Activated CD4-positive, alpha-beta T cell treated with anti-CD3 and anti-CD28 coated beads, Interleukin-2, Interleukin-4, amounts not matched to agents 100 ng/mL and 50 ng/mL, durations not matched to agents 16 hours and 8 hours (primary cell): Measurements from ENCODE around the gene RSPRY1.

ENCODE experiments used
- DNase-seq: peaks from one replicate; pipeline ENCODE4 v3.0.0-alpha.2; 2020; ENCODE audit warnings: low spot score

The RSPRY1 gene

GRCh38 chr16:57224651-57225335 lies 38.7 kb downstream of the RSPRY1 start:
- no peak for DNase-seq

GRCh38 chr16:57225978-57226377 lies 39.8 kb downstream of the RSPRY1 start:
- no peak for DNase-seq

- no peak for DNase-seq
These were observed 40.8 kb downstream of the RSPRY1 start for GRCh38 chr16:57226701-57227621.

GRCh38 chr16:57229079-57229478 lies 43.0 kb downstream of the RSPRY1 start:
- DNase-seq: no peak

GRCh38 chr16:57231821-57232350 lies 45.8 kb downstream of the RSPRY1 start:
- no peak for DNase-seq

GRCh38 chr16:57233944-57234706 lies 48.0 kb downstream of the RSPRY1 start:
- no peak for DNase-seq

GRCh38 chr16:57234707-57235092 lies 48.6 kb downstream of the RSPRY1 start:
- no peak for DNase-seq

GRCh38 chr16:57235128-57236021 lies 49.2 kb downstream of the RSPRY1 start:
- DNase-seq: peak; percentile 64

GRCh38 chr16:57236022-57236350 lies 49.9 kb downstream of the RSPRY1 start:
- no peak for DNase-seq

- no peak for DNase-seq
These were observed 52.6 kb downstream of the RSPRY1 start for GRCh38 chr16:57238682-57239081.

GRCh38 chr16:57239107-57239506 lies 53.0 kb downstream of the RSPRY1 start:
- peak; percentile 22 for DNase-seq

- no peak for DNase-seq
These were observed 54.7 kb downstream of the RSPRY1 start for GRCh38 chr16:57240851-57241250.

GRCh38 chr16:57242650-57243049 lies 56.5 kb downstream of the RSPRY1 start:
- no peak for DNase-seq

GRCh38 chr16:57244463-57244766 lies 58.3 kb downstream of the RSPRY1 start:
- DNase-seq: no peak

- peak; percentile 97 for DNase-seq
These were observed 58.8 kb downstream of the RSPRY1 start, which contains the start of gene ARL2BP for GRCh38 chr16:57244767-57245471. TSS of gene ARL2BP (plus strand) at chr16:57245259. CDS start at chr16:57245368, 109 bp downstream.

- DNase-seq: no peak
These were observed 59.5 kb downstream of the RSPRY1 start for GRCh38 chr16:57245472-57246113.

- no peak for DNase-seq
These were observed 65.2 kb downstream of the RSPRY1 start for GRCh38 chr16:57251352-57251751.

- no peak for DNase-seq
These were observed 66.1 kb downstream of the RSPRY1 start for GRCh38 chr16:57252148-57252721.

GRCh38 chr16:57253466-57253865 lies 67.3 kb downstream of the RSPRY1 start:
- DNase-seq: no peak
